ENCODE measurements around the gene ZBTB21. TPM values are rescaled to one million over a fixed set of nuclear protein-coding genes. Genes with fewer than 3 reads are reported as not detected.

Gene ZBTB21
- 18.4 and 22.8 TPM in 2 replicates for total RNA-seq

DNA sequence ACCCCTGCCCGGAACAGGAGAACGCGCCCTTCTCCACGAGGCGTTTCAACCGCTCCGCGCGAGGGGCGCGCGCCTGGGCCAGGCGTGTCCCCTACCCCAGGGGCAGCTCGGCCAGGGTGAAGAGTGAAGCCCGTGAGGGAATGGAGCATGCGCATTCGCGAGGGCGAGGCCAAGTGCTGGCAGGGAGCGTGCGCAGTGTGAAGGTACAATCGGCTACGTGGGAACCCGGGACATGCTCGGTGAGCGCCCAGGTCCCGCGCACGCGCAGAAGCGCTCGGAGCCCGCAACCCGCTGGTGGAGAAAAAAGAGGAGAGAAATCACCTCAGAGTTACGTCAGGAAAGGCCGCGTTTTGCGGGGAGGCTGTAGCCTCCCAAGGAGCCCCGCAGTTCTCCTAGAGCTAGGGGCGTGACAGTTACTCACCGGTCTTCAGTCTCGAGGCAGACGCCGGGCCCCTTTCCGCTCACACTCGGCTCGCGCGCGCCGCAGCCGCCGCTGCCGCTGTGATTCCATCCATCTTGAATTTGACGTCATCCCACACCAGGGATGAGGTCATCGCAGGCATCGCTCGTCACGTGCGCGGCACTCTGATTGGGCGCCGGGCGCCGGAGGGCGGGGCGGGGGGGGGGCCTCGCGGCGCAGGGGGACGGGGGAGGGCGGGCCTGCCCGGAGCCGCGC lies at the start of gene ZBTB21:
Gene ZBTB21 (minus strand): TSS at position 530 of the 676 bp plus-strand sequence. CDS start 16,265 bp downstream, outside the sequence.

GRCh38 chr21:41953831-41954653 lies 56.1 kb downstream of the ZBTB21 start, which contains the start of gene C2CD2:
Gene C2CD2, minus strand, starts transcription at chr21:41954018. Its CDS starts 370 bp downstream, at chr21:41953648.

Other genes starting within 250 kb of the ZBTB21 start
- not detected in 2 replicates for gene RIPK4, start 243.3 kb downstream of the ZBTB21 start, total RNA-seq
- 4.6 and 7.2 TPM in 2 replicates for gene PRDM15, start 131.0 kb downstream of the ZBTB21 start, total RNA-seq
- 15.8 and 40.8 TPM in 2 replicates for gene C2CD2, start 56.3 kb downstream of the ZBTB21 start, total RNA-seq
- 0.29 TPM in 1 of 2 replicates, not detected in the other for gene UMODL1, start 61.0 kb upstream of the ZBTB21 start, total RNA-seq
- gene ABCG1, start 208.8 kb upstream of the ZBTB21 start, total RNA-seq: 0.29 and 0.44 TPM in 2 replicates

Data from placental pericyte (primary cell).